ENCODE measurements around the gene ST8SIA4.

Gene ST8SIA4

GRCh38 chr5:100903039-100903887, at the start of gene ST8SIA4:
TSS of gene ST8SIA4 (minus strand) at chr5:100903282. CDS start at chr5:100902955, 327 bp downstream.
- no peak for TF ChIP-seq CTCF (IDR thresholded peaks at IDR 0.05; ENCODE audit: borderline replicate concordance, control extremely low read depth, extremely low read depth, insufficient read depth, missing control alignments)
- in situ Hi-C loops (cut with MboI; ENCODE audit: low sequenced_read_pairs, unreplicated experiment), result no loop called here
- peak; percentile 82 for DNase-seq (ENCODE audit: low spot score)

- no peak for TF ChIP-seq CTCF (IDR thresholded peaks at IDR 0.05; ENCODE audit: borderline replicate concordance, control extremely low read depth, extremely low read depth, insufficient read depth, missing control alignments)
- in situ Hi-C loops (cut with MboI; ENCODE audit: low sequenced_read_pairs, unreplicated experiment), result no loop called here
- no peak for DNase-seq (ENCODE audit: low spot score)
These were observed 47.9 kb upstream of the ST8SIA4 start for GRCh38 chr5:100950985-100951384.

- in situ Hi-C loops (cut with MboI; ENCODE audit: low sequenced_read_pairs, unreplicated experiment), result no loop called here
- TF ChIP-seq CTCF (IDR thresholded peaks at IDR 0.05; ENCODE audit: borderline replicate concordance, control extremely low read depth, extremely low read depth, insufficient read depth, missing control alignments), result no peak
- DNase-seq (ENCODE audit: low spot score), result no peak
These were observed 10.2 kb upstream of the ST8SIA4 start for GRCh38 chr5:100913298-100913697.

GRCh38 chr5:100909034-100909433, 6.0 kb upstream of the ST8SIA4 start:
- DNase-seq (ENCODE audit: low spot score), result no peak
- no peak for TF ChIP-seq CTCF (IDR thresholded peaks at IDR 0.05; ENCODE audit: borderline replicate concordance, control extremely low read depth, extremely low read depth, insufficient read depth, missing control alignments)
- in situ Hi-C loops (cut with MboI; ENCODE audit: low sequenced_read_pairs, unreplicated experiment), result no loop called here

- no peak for DNase-seq (ENCODE audit: low spot score)
- TF ChIP-seq CTCF (IDR thresholded peaks at IDR 0.05; ENCODE audit: borderline replicate concordance, control extremely low read depth, extremely low read depth, insufficient read depth, missing control alignments), result no peak
- in situ Hi-C loops (cut with MboI; ENCODE audit: low sequenced_read_pairs, unreplicated experiment), result no loop called here
These were observed 2.3 kb upstream of the ST8SIA4 start for GRCh38 chr5:100905259-100905914.

- TF ChIP-seq CTCF (IDR thresholded peaks at IDR 0.05; ENCODE audit: borderline replicate concordance, control extremely low read depth, extremely low read depth, insufficient read depth, missing control alignments), result no peak
- in situ Hi-C loops (cut with MboI; ENCODE audit: low sequenced_read_pairs, unreplicated experiment), result no loop called here
- DNase-seq (ENCODE audit: low spot score), result no peak
These were observed 1.3 kb upstream of the ST8SIA4 start for GRCh38 chr5:100904259-100904861.

Measured in GM13976 (cell line).